ENCODE measurements around the gene MFAP5. TPM values are rescaled to one million over a fixed set of nuclear protein-coding genes. Genes with fewer than 3 reads are reported as not detected.

Gene MFAP5
- total RNA-seq, 1 donor from 2014 or later, result 55.8 TPM

- Histone ChIP-seq H3K4me1 (peaks cover 11% of the 10 kb centered on the region), H3K4me3 (no peak overlapping the region), H3K27ac (replicated peaks) (peak overlapping the region; percentile 68), H3K9me3 (replicated peaks) (no peaks in the 10 kb centered on the region), H3K36me3 (no peaks in the 10 kb centered on the region), H3K27me3 (ENCODE audit: low read depth) (peaks cover 8% of the 10 kb centered on the region)
- TF ChIP-seq CTCF (IDR thresholded peaks at IDR 0.05; ENCODE audit: borderline replicate concordance), result no peak
- intact Hi-C loops (cut with micrococcal nuclease), result loop anchor here (10.0 kb wide), 1 partner anchor 230 kb away; no protein-coding TSS in a partner anchor
- DNase-seq, result peak; percentile 84
These were observed 1.7 kb upstream of the MFAP5 start for GRCh38 chr12:8664228-8664913.

GRCh38 chr12:8661751-8662150 is 875 bp downstream of the MFAP5 start:
- peaks cover 8% of the 10 kb centered on the region for H3K27me3 ChIP-seq (ENCODE audit: low read depth)
- no peaks in the 10 kb centered on the region for H3K36me3 ChIP-seq
- intact Hi-C loops (cut with micrococcal nuclease), result loop anchor here (10.0 kb wide), 1 partner anchor 233 kb away; no protein-coding TSS in a partner anchor
- DNase-seq, result no peak
- no peak for TF ChIP-seq CTCF (IDR thresholded peaks at IDR 0.05; ENCODE audit: borderline replicate concordance)
- peaks cover 6% of the 10 kb centered on the region for H3K9me3 ChIP-seq (replicated peaks)
- peaks cover 5% of the 10 kb centered on the region for H3K4me1 ChIP-seq
- peak overlapping the region; percentile 55 for H3K4me3 ChIP-seq
- H3K27ac ChIP-seq (replicated peaks), result peak overlapping the region; percentile 68

- peak overlapping the region; percentile 68 for H3K27ac ChIP-seq (replicated peaks)
- H3K27me3 ChIP-seq (ENCODE audit: low read depth), result peaks cover 8% of the 10 kb centered on the region
- no peak for DNase-seq
- H3K4me3 ChIP-seq, result peak overlapping the region; percentile 55
- H3K36me3 ChIP-seq, result no peaks in the 10 kb centered on the region
- intact Hi-C loops (cut with micrococcal nuclease), result loop anchor here (10.0 kb wide), 1 partner anchor 234 kb away; no protein-coding TSS in a partner anchor
- TF ChIP-seq CTCF (IDR thresholded peaks at IDR 0.05; ENCODE audit: borderline replicate concordance), result no peak
- peaks cover 5% of the 10 kb centered on the region for H3K4me1 ChIP-seq
- peaks cover 6% of the 10 kb centered on the region for H3K9me3 ChIP-seq (replicated peaks)
These were observed 1.6 kb downstream of the MFAP5 start for GRCh38 chr12:8661016-8661415.

GRCh38 chr12:8658346-8658745 is 4.3 kb downstream of the MFAP5 start:
- TF ChIP-seq CTCF (IDR thresholded peaks at IDR 0.05; ENCODE audit: borderline replicate concordance), result no peak
- Histone ChIP-seq H3K27ac (replicated peaks) (no peak overlapping the region), H3K4me1 (peaks cover under 1% of the 10 kb centered on the region), H3K27me3 (ENCODE audit: low read depth) (peaks cover 7% of the 10 kb centered on the region), H3K36me3 (no peaks in the 10 kb centered on the region), H3K9me3 (replicated peaks) (peaks cover 6% of the 10 kb centered on the region), H3K4me3 (no peak overlapping the region)
- intact Hi-C loops (cut with micrococcal nuclease), result no loop called here
- DNase-seq, result no peak

DNA sequence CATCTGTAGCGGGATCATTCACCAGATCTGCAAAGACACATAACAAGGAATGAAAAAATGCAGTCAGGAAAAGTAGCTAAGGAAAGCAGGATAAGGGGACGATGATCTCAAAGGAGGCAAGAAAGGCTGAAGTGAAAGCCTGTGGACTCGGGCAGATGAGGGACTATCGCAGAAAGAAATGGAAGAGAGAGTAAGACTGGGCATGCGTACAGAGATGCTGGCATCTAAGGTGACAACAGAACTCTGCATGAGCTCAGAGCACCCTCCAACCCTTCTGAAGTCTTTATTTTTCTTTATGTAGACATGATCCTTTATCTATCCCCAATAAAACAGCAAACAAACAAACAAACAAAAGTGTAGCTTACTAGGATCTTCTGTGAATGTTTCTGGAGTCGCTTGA is 7.2 kb downstream of the MFAP5 start:
- H3K4me1 ChIP-seq, result no peaks in the 10 kb centered on the region
- H3K27ac ChIP-seq (replicated peaks), result no peak overlapping the region
- TF ChIP-seq CTCF (IDR thresholded peaks at IDR 0.05; ENCODE audit: borderline replicate concordance), result no peak
- no peaks in the 10 kb centered on the region for H3K27me3 ChIP-seq (ENCODE audit: low read depth)
- no peak for DNase-seq
- no peak overlapping the region for H3K4me3 ChIP-seq
- peaks cover 6% of the 10 kb centered on the region for H3K9me3 ChIP-seq (replicated peaks)
- intact Hi-C loops (cut with micrococcal nuclease), result no loop called here
- H3K36me3 ChIP-seq, result no peaks in the 10 kb centered on the region
